Tibial artery (tissue), 4 donors: ENCODE data around the gene ICOSLG.
"Not testable (repeated sequence)": the region's sequence is repeated elsewhere in the genome, so short reads cannot be mapped to it uniquely, and the experiment has no call there.

Experiments used
- DNase-seq, 2 donors: peaks; one replicate each; pipeline ENCODE4 v3.0.0-alpha.2; 2019
- H3K27ac ChIP-seq, 2 donors: fragments of 200-600 bp; sonication (generic) in 1 of 2; 1 replicate in 1 of 2; 2 replicates in 1 of 2; pipeline ENCODE4 v1.5.1; 2018 to 2019; ENCODE audit warnings: mild to moderate bottlenecking in 1 of 2
- H3K27me3 ChIP-seq, 2 donors: fragments of 200-600 bp; sonication (generic) in 1 of 2; one replicate each; pipeline versions ENCODE4 v1.5.1 to v1.6.0; 2016 to 2019
- H3K36me3 ChIP-seq, 3 donors: fragments of 200-600 bp; sonication (generic) in 2 of 3; one replicate each; pipeline ENCODE4 v1.5.1; 2016 to 2019; ENCODE audit warnings: mild to moderate bottlenecking in 2 of 3
- H3K4me1 ChIP-seq, 4 donors: fragments of 200-600 bp; sonication (generic) in 2 of 4; 1 replicate in 3 of 4; 2 replicates in 1 of 4; pipeline ENCODE4 v1.5.1; 2016 to 2019
- H3K4me3 ChIP-seq, 2 donors: fragments of 200-600 bp; sonication (generic) in 1 of 2; 1 replicate in 1 of 2; 2 replicates in 1 of 2; pipeline ENCODE4 v1.5.1; 2018 to 2019; ENCODE audit warnings: mild to moderate bottlenecking in 2 of 2
- H3K9me3 ChIP-seq, 3 donors: fragments of 200-600 bp; sonication (generic) in 1 of 3; one replicate each; pipeline ENCODE4 v1.5.1; 2016 to 2019
- CTCF ChIP-seq, 2 experiments: fragments of 200-600 bp in 1 of 2; fragments of 450-650 bp in 1 of 2; IDR thresholded peaks; one replicate each; pipeline ENCODE4 v1.5.1; 2017 to 2019; ENCODE audit warnings: antibody characterized with exemption in 2 of 2, mild to moderate bottlenecking in 1 of 2, moderate library complexity in 1 of 2
- intact Hi-C: fragments of 100-400 bp; cut with DNase I; formaldehyde crosslinking; loops from one replicate; pipeline ENCODE4 v1.15.0; 2023; ENCODE audit warnings: low total_unique reads

The ICOSLG gene

GRCh38 chr21:44258056-44258725 is 17.4 kb upstream of the ICOSLG start:
- no peak for DNase-seq
- Histone ChIP-seq H3K9me3 (peaks cover 0 to 9% (median 0%) of the 10 kb centered on the region in 3 donors), H3K27ac (no peak overlapping the region), H3K36me3 (no peaks in the 10 kb centered on the region), H3K4me1 (no peaks in the 10 kb centered on the region), H3K27me3 (peaks cover 0 to 30% of the 10 kb centered on the region in 2 donors), H3K4me3 (no peak overlapping the region)
- intact Hi-C loops = no loop called here
- TF ChIP-seq CTCF (IDR thresholded peaks at IDR 0.05) = no peak

- no peak overlapping the region for H3K4me3 ChIP-seq
- TF ChIP-seq CTCF (IDR thresholded peaks at IDR 0.05) = no peak
- DNase-seq = peak in 1 of 2 donors; percentile 41
- intact Hi-C loops = no loop called here
- H3K9me3 ChIP-seq = peaks cover 0 to 9% (median 0%) of the 10 kb centered on the region in 3 donors
- H3K27me3 ChIP-seq = peaks cover 0 to 14% of the 10 kb centered on the region in 2 donors
- H3K4me1 ChIP-seq = no peaks in the 10 kb centered on the region
- no peak overlapping the region for H3K27ac ChIP-seq
- H3K36me3 ChIP-seq = no peaks in the 10 kb centered on the region
Measured at GRCh38 chr21:44255511-44255981, 14.8 kb upstream of the ICOSLG start.

GRCh38 chr21:44253832-44254710 is 13.3 kb upstream of the ICOSLG start:
- H3K9me3 ChIP-seq = peaks cover 0 to 2% (median 0%) of the 10 kb centered on the region in 3 donors
- peak in 1 of 2 donors; percentile 61 for DNase-seq
- no peak overlapping the region for H3K27ac ChIP-seq
- H3K27me3 ChIP-seq = peaks cover 0 to 14% of the 10 kb centered on the region in 2 donors
- no peak overlapping the region for H3K4me3 ChIP-seq
- no peaks in the 10 kb centered on the region for H3K4me1 ChIP-seq
- intact Hi-C loops = no loop called here
- no peak for TF ChIP-seq CTCF (IDR thresholded peaks at IDR 0.05)
- no peaks in the 10 kb centered on the region for H3K36me3 ChIP-seq

GRCh38 chr21:44249204-44250037 is 8.7 kb upstream of the ICOSLG start:
- DNase-seq, H3K4me3 ChIP-seq, H3K4me1 ChIP-seq, H3K27ac ChIP-seq, H3K36me3 ChIP-seq, H3K27me3 ChIP-seq, intact Hi-C loops, H3K9me3 ChIP-seq: not testable (repeated sequence)

- H3K9me3 ChIP-seq, H3K27me3 ChIP-seq, H3K4me3 ChIP-seq, intact Hi-C loops, H3K27ac ChIP-seq, DNase-seq, H3K36me3 ChIP-seq, H3K4me1 ChIP-seq: not testable (repeated sequence)
Measured at GRCh38 chr21:44247904-44248303, 7.2 kb upstream of the ICOSLG start.

GRCh38 chr21:44243980-44244379 is 3.2 kb upstream of the ICOSLG start:
- H3K27ac ChIP-seq, H3K27me3 ChIP-seq, intact Hi-C loops, H3K4me3 ChIP-seq, DNase-seq, H3K9me3 ChIP-seq, H3K4me1 ChIP-seq, H3K36me3 ChIP-seq: not testable (repeated sequence)

GRCh38 chr21:44241281-44241680 is 538 bp upstream of the ICOSLG start:
- H3K36me3 ChIP-seq, H3K9me3 ChIP-seq, DNase-seq, H3K27ac ChIP-seq, intact Hi-C loops, H3K27me3 ChIP-seq, H3K4me1 ChIP-seq, H3K4me3 ChIP-seq: not testable (repeated sequence)

GRCh38 chr21:44240353-44240752 is 390 bp downstream of the ICOSLG start:
- H3K4me1 ChIP-seq, DNase-seq, H3K9me3 ChIP-seq, H3K27me3 ChIP-seq, H3K36me3 ChIP-seq, H3K27ac ChIP-seq, intact Hi-C loops, H3K4me3 ChIP-seq: not testable (repeated sequence)

- H3K36me3 ChIP-seq, H3K4me1 ChIP-seq, intact Hi-C loops, H3K27ac ChIP-seq, H3K9me3 ChIP-seq, H3K4me3 ChIP-seq, H3K27me3 ChIP-seq: not testable (repeated sequence)
- DNase-seq = peak in 1 of 2 donors; percentile 9
Measured at GRCh38 chr21:44229561-44229960, 11.2 kb downstream of the ICOSLG start.

GRCh38 chr21:44228109-44228508 is 12.6 kb downstream of the ICOSLG start:
- H3K9me3 ChIP-seq, H3K27me3 ChIP-seq, intact Hi-C loops, H3K4me1 ChIP-seq, H3K27ac ChIP-seq, H3K36me3 ChIP-seq, H3K4me3 ChIP-seq, DNase-seq: not testable (repeated sequence)
